ENCODE results near the gene STK11IP. TPM values are rescaled to one million over a fixed set of nuclear protein-coding genes. Genes with fewer than 3 reads are reported as not detected.
A peak's percentile ranks its signal among the peaks of the same experiment; 100 is the strongest.

STK11IP gene, protein sequence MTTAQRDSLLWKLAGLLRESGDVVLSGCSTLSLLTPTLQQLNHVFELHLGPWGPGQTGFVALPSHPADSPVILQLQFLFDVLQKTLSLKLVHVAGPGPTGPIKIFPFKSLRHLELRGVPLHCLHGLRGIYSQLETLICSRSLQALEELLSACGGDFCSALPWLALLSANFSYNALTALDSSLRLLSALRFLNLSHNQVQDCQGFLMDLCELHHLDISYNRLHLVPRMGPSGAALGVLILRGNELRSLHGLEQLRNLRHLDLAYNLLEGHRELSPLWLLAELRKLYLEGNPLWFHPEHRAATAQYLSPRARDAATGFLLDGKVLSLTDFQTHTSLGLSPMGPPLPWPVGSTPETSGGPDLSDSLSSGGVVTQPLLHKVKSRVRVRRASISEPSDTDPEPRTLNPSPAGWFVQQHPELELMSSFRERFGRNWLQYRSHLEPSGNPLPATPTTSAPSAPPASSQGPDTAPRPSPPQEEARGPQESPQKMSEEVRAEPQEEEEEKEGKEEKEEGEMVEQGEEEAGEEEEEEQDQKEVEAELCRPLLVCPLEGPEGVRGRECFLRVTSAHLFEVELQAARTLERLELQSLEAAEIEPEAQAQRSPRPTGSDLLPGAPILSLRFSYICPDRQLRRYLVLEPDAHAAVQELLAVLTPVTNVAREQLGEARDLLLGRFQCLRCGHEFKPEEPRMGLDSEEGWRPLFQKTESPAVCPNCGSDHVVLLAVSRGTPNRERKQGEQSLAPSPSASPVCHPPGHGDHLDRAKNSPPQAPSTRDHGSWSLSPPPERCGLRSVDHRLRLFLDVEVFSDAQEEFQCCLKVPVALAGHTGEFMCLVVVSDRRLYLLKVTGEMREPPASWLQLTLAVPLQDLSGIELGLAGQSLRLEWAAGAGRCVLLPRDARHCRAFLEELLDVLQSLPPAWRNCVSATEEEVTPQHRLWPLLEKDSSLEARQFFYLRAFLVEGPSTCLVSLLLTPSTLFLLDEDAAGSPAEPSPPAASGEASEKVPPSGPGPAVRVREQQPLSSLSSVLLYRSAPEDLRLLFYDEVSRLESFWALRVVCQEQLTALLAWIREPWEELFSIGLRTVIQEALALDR
- total RNA-seq, result 10.3 TPM

DNA sequence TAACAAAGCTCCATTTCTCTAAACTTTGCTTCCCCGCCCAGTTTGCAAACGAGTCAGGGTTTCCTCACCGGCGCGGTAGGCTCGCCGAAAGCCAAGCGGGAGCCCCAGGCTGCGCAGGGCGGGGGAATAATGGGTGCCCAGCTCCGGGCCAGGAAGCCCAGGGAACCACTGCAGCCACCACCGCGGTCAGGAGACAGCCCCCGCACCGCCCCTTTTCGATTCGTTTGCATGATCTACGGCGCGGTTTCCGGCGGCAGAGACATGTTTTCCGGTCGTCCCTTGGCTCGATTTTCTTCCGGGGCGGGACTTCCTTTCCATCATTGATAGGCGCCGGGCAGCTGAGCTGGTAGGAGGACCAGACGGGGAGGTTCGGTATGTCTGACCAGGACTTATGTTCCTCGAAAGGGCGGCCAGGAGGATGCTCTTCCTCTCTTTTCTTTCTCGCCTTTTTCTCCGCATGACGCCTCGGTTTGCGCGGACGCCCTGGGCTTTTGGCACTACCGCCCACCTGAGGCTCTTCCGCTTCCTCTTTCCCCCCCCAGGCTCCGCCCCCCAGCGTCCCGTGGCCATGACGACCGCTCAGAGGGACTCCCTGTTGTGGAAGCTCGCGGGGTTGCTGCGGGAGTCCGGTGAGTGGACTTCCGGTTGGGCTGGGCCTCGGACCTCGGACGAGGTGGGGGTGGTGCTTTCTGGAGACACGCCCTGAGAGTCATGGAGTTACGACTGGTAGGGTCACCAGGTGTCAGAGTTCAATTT lies at the start of gene STK11IP:
TSS of gene STK11IP (plus strand) at position 306 of the 756 bp plus-strand sequence. CDS start at position 569, 263 bp downstream.
- H3K4me1 ChIP-seq (ENCODE audit: insufficient read depth, low read length), result peaks cover 17% of the 10 kb centered on the region

GRCh38 chr2:219548990-219549389 lies 48.7 kb upstream of the STK11IP start:
- peaks cover 33% of the 10 kb centered on the region for H3K27me3 ChIP-seq (ENCODE audit: insufficient read depth, low read length)
- no peaks in the 10 kb centered on the region for H3K9me3 ChIP-seq (ENCODE audit: low read depth, low read length)
- no peak overlapping the region for H3K4me3 ChIP-seq (ENCODE audit: low read length)
- H3K4me1 ChIP-seq (ENCODE audit: insufficient read depth, low read length), result peaks cover 17% of the 10 kb centered on the region

More for the DNA sequence above, at the start of gene STK11IP:
- H3K4me3 ChIP-seq (ENCODE audit: low read length), result peak within 1 kb of the TSS; percentile 88
- no peaks in the 10 kb centered on the region for H3K27me3 ChIP-seq (ENCODE audit: insufficient read depth, low read length)
- H3K9me3 ChIP-seq (ENCODE audit: low read depth, low read length), result no peaks in the 10 kb centered on the region

DNA sequence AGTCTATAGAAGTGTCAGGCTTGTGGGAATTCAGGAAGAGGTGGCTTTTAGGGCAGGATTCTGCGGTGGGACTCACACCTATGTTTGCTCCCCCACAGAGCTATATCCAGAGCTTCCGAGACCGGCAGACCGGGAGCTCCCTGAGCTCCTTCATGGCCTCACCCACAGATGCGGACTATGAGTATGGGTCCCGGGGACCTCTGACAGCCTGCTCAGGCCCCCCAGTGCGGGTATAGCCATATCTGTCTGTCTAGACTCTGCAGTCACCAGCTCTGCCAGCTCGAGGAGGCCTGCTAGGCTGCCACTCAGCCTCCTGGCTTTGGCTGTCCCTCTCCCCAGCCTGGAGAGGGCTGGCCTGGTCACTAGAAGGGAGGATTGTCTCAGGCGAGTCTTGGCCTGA lies 48.0 kb upstream of the STK11IP start:
- Histone ChIP-seq H3K4me3 (ENCODE audit: low read length) (no peak overlapping the region), H3K27me3 (ENCODE audit: insufficient read depth, low read length) (peaks cover 34% of the 10 kb centered on the region), H3K4me1 (ENCODE audit: insufficient read depth, low read length) (peaks cover 12% of the 10 kb centered on the region), H3K9me3 (ENCODE audit: low read depth, low read length) (no peaks in the 10 kb centered on the region)

DNA sequence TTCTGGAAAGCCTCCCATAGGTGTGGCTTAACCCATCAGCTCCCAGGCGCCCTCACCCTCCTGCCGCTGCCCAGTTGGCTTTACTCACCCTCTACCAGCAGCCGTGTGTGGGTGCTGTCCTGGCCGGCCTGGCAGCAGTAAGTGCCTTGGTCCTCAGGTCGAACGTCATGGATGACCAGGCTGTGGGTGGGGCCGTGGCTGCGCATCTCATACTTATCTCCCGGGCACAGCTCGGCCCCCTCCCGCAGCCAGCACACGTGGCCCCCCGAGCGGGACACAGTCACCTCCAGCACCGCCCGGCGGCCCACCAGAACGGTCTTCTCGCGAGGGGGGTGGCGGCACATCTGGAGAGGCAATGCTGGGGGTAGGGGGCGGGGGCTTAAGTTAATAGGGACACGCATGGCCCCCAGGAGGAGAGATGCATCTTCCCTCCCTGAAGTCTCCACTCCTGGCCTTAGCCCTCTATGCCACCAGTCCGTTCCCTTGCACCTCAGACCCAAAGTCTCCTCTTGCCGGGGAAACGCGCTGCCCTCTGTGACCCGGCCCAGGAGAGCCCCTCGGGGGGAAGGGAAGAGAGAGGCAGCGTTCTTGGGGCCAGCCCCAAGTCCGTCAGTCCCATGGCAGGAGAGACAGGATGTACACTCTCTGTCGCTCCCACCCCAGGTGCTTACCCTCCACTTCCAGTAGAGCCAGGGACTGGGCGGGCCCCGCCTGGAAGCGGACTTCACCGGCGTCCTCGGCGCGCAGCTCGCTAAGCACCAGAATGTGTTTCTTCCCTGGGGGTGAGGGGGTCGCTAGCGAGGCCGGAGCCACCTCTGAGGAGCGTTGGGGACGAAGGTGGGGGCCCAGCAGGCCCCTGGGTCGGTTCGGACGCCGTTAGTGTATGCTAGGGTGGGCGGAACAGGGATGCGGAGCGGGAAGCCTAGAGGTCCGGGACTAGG lies 45.9 kb upstream of the STK11IP start:
- Histone ChIP-seq H3K4me3 (ENCODE audit: low read length) (no peak overlapping the region), H3K27me3 (ENCODE audit: insufficient read depth, low read length) (peaks cover 29% of the 10 kb centered on the region), H3K4me1 (ENCODE audit: insufficient read depth, low read length) (peaks cover 12% of the 10 kb centered on the region), H3K9me3 (ENCODE audit: low read depth, low read length) (no peaks in the 10 kb centered on the region)

DNA sequence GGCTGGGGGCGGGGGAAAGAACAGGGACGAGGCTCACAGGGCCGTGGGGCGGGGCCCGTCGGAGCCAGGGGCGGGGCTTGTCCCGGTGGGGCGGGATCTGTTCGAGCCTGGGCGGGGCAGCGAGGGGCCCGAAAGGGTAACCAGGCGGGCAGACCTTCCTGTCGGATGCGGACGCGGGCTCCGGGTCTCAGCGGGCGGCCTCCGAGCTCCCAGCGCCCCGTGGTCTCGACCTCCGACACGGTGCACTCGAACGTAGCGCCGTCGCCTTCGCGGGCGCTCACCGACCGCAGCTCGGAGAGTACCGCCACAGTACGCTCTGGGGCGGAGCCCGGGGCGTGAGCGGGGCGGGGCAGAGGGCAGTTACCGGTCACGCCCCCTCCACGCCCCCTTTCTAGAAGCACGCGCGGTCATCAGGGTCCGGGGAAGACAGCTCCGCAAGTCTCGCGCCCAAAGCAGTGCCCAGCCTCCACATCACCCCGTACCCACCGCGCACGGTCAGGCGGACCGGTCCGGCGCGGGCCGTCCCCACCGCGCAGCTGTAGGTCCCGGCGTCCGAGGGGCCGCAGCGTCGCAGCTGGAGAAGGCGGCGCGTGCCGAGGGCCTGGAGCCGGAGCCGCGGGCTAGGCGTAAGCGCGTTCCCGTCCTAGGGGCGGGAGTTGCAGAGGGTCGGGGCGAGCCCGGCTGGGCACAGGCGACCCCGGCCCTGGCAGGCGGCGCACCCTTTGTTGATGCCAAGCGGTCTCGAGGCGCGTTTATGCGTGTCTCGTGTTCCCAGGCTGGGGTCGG lies 45.1 kb upstream of the STK11IP start:
- peaks cover 12% of the 10 kb centered on the region for H3K4me1 ChIP-seq (ENCODE audit: insufficient read depth, low read length)
- peak overlapping the region; percentile 36 for H3K4me3 ChIP-seq (ENCODE audit: low read length)
- H3K27me3 ChIP-seq (ENCODE audit: insufficient read depth, low read length), result peaks cover 29% of the 10 kb centered on the region
- no peaks in the 10 kb centered on the region for H3K9me3 ChIP-seq (ENCODE audit: low read depth, low read length)

- Histone ChIP-seq H3K4me1 (ENCODE audit: insufficient read depth, low read length) (peaks cover 12% of the 10 kb centered on the region), H3K4me3 (ENCODE audit: low read length) (no peak overlapping the region), H3K9me3 (ENCODE audit: low read depth, low read length) (no peaks in the 10 kb centered on the region), H3K27me3 (ENCODE audit: insufficient read depth, low read length) (peaks cover 29% of the 10 kb centered on the region)
Observed at GRCh38 chr2:219553168-219553417, 44.6 kb upstream of the STK11IP start.

DNA sequence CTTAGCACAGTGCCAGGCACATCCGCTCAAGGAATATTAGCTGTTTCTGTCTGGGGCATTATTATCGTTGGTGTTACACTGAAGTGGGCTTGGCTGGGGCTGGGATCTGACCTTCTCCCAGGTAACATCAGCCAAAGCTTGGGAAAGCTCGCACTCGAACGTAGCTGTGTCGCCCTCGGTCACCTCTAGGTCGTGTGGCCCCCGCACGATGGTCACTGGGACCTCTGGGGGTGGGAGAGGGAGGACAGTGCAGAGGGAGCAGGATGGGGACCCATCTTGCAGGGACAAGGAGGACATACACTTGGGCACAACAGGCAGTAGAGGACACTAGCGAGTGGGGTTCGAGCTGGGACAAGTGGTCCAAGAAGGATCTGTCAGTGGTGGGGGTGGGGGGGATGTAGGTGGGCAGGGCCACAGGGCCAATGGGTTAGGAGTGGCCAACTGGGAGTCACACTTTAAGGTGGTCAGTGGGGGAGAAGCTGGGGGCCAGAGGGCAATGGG lies 44.1 kb upstream of the STK11IP start:
- Histone ChIP-seq H3K27me3 (ENCODE audit: insufficient read depth, low read length) (peaks cover 29% of the 10 kb centered on the region), H3K4me1 (ENCODE audit: insufficient read depth, low read length) (peaks cover 12% of the 10 kb centered on the region), H3K4me3 (ENCODE audit: low read length) (no peak overlapping the region), H3K9me3 (ENCODE audit: low read depth, low read length) (no peaks in the 10 kb centered on the region)

GRCh38 chr2:219554350-219554749 lies 43.3 kb upstream of the STK11IP start:
- Histone ChIP-seq H3K9me3 (ENCODE audit: low read depth, low read length) (no peaks in the 10 kb centered on the region), H3K27me3 (ENCODE audit: insufficient read depth, low read length) (peaks cover 29% of the 10 kb centered on the region), H3K4me1 (ENCODE audit: insufficient read depth, low read length) (peaks cover 12% of the 10 kb centered on the region), H3K4me3 (ENCODE audit: low read length) (no peak overlapping the region)

DNA sequence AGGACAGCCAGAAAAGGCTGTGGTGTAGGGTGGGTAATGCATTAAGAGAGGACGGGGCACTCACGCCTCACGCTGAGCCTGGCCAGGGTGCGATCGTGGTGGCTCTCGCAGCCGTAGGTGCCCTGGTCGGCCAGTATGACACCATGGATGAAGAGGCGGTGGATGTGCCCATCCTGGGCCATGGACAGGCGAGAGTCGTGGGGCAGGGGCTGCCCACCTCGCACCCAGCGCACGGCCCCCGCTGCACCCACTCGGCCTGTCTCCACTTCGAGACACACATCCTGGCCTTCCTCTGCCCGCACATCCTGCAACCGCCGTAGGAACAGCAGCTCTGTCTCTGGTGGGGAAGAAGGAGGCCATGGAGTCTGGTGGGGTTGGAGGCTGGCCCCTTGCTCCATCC lies 41.7 kb upstream of the STK11IP start:
- Histone ChIP-seq H3K4me1 (ENCODE audit: insufficient read depth, low read length) (peaks cover 12% of the 10 kb centered on the region), H3K27me3 (ENCODE audit: insufficient read depth, low read length) (peaks cover 26% of the 10 kb centered on the region), H3K4me3 (ENCODE audit: low read length) (no peak overlapping the region), H3K9me3 (ENCODE audit: low read depth, low read length) (no peaks in the 10 kb centered on the region)

DNA sequence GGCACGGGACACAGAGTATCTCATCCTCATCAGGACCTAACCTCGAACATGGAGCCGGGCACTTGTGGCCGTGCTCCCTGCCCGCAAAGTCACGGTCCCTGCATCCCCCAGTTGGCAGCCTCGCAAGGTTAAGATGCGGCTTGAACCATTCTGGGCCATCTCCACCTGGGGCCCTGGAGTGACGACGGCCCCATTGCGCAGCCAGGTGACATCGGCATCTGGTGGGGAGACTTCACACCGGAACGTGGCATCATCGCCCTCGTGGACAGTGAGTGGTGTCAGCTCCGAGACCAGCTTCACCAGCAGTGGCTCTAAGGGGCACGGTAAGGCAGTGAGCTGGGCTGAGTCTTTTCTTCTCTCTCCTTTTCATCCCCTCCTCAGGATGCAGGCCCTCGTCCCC lies 41.2 kb upstream of the STK11IP start:
- Histone ChIP-seq H3K4me3 (ENCODE audit: low read length) (no peak overlapping the region), H3K9me3 (ENCODE audit: low read depth, low read length) (no peaks in the 10 kb centered on the region), H3K4me1 (ENCODE audit: insufficient read depth, low read length) (peaks cover 12% of the 10 kb centered on the region), H3K27me3 (ENCODE audit: insufficient read depth, low read length) (peaks cover 26% of the 10 kb centered on the region)

- Histone ChIP-seq H3K27me3 (ENCODE audit: insufficient read depth, low read length) (peaks cover 21% of the 10 kb centered on the region), H3K4me1 (ENCODE audit: insufficient read depth, low read length) (peaks cover 7% of the 10 kb centered on the region), H3K4me3 (ENCODE audit: low read length) (no peak overlapping the region), H3K9me3 (ENCODE audit: low read depth, low read length) (no peaks in the 10 kb centered on the region)
Observed at GRCh38 chr2:219557320-219557719, 40.3 kb upstream of the STK11IP start.

DNA sequence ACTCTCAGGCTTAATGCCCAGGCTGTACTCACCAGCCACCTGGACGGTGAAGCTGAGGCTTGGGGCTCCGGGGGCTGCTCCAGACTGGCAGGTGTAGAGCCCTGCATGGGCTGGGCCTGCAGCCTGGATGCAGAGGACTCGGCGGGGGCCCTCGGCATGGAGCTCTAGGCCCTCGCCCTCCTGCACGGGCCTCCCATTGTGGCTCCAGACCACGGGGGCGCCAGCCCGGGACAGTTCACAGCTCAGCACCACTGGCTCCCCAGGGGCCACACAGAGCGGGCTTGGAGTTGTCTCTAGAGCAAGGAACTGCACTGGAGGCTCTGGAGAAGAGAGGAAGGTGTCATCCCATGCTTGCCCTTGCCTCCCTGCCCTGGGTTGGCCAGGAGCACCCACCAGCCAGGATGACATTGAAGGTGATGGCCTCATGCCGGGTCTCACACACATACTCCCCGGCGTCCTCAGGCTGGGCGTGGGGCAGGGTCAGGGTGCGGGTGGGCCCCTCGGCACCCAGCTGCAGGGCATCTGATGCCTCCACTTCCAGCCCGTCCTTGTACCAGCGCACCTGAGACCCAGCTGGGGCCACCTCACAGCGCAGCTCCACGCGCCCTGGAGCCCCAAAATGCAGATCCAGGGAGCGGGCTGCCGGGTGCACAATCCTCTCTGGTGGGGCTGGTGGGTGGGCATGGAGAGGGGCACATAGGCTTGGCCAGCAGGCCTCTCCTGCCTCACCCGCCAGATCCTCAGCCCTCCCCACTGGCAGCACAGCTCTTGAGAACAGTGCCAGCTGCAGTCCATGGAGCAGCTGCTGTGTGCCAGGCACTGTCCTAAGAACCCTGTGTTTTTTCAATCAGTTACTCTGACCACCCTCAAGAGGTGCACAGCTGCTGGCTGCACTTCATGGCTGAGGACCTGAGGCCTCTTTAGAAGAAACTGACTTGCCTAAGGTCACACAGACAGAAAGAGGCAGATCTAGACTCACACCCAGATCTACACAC lies 39.6 kb upstream of the STK11IP start:
- peaks cover 1% of the 10 kb centered on the region for H3K4me1 ChIP-seq (ENCODE audit: insufficient read depth, low read length)
- H3K9me3 ChIP-seq (ENCODE audit: low read depth, low read length), result no peaks in the 10 kb centered on the region
- H3K4me3 ChIP-seq (ENCODE audit: low read length), result no peak overlapping the region
- H3K27me3 ChIP-seq (ENCODE audit: insufficient read depth, low read length), result peaks cover 15% of the 10 kb centered on the region

All from mononuclear cell (primary cell).